Adrenal gland (tissue), 5 donors: ENCODE measurements around the gene TMEM163.

ENCODE experiments used
- POLR2A ChIP-seq, 2 donors: fragments of 450-650 bp; IDR thresholded peaks; one replicate each; pipeline ENCODE4 v1.6.1; 2017; ENCODE audit warnings: antibody characterized with exemption in 2 of 2, mild to moderate bottlenecking in 2 of 2, moderate library complexity in 1 of 2
- TF ChIP-seq, protein P1 (sequence below), 6 experiments: fragments of 450-650 bp in 4 of 6; fragments of 200-600 bp in 2 of 6; sonication (generic) in 1 of 6; IDR thresholded peaks; 1 replicate in 5 of 6; 2 replicates in 1 of 6; pipeline versions ENCODE4 v1.5.1 to v1.8.0; 2016 to 2021; ENCODE audit warnings: antibody characterized with exemption in 6 of 6, mild to moderate bottlenecking in 2 of 6, moderate library complexity in 1 of 6
- donor health status: DM: no; HTN: no; CAD: no.

DNA sequence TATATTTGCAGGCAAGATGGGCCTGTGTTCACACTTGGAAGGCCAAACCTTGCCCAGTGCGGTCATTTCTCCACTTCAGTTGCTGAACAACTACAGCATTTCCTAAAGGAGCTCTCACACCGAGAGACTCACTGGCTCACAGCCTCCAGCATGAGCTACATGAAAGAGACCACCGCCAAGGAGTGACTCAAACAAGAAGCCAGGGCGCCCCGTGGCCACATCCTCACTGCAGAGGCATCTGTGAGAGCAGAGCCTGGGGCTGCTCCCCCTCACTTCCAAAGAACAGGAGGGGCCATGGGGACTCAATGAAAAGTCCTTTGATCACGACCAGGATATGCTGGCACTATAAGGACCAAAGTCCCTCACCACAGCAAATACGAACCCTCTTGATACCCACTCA lies 50.0 kb downstream of the TMEM163 start:
- no peak for TF ChIP-seq POLR2A (IDR thresholded peaks at IDR 0.05)
- TF ChIP-seq, protein P1, sequence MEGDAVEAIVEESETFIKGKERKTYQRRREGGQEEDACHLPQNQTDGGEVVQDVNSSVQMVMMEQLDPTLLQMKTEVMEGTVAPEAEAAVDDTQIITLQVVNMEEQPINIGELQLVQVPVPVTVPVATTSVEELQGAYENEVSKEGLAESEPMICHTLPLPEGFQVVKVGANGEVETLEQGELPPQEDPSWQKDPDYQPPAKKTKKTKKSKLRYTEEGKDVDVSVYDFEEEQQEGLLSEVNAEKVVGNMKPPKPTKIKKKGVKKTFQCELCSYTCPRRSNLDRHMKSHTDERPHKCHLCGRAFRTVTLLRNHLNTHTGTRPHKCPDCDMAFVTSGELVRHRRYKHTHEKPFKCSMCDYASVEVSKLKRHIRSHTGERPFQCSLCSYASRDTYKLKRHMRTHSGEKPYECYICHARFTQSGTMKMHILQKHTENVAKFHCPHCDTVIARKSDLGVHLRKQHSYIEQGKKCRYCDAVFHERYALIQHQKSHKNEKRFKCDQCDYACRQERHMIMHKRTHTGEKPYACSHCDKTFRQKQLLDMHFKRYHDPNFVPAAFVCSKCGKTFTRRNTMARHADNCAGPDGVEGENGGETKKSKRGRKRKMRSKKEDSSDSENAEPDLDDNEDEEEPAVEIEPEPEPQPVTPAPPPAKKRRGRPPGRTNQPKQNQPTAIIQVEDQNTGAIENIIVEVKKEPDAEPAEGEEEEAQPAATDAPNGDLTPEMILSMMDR (IDR thresholded peaks at IDR 0.05), result no peak
